ENCODE results near the gene KIDINS220.
A peak's percentile ranks its signal among the peaks of the same experiment; 100 is the strongest.

The KIDINS220 gene

DNA sequence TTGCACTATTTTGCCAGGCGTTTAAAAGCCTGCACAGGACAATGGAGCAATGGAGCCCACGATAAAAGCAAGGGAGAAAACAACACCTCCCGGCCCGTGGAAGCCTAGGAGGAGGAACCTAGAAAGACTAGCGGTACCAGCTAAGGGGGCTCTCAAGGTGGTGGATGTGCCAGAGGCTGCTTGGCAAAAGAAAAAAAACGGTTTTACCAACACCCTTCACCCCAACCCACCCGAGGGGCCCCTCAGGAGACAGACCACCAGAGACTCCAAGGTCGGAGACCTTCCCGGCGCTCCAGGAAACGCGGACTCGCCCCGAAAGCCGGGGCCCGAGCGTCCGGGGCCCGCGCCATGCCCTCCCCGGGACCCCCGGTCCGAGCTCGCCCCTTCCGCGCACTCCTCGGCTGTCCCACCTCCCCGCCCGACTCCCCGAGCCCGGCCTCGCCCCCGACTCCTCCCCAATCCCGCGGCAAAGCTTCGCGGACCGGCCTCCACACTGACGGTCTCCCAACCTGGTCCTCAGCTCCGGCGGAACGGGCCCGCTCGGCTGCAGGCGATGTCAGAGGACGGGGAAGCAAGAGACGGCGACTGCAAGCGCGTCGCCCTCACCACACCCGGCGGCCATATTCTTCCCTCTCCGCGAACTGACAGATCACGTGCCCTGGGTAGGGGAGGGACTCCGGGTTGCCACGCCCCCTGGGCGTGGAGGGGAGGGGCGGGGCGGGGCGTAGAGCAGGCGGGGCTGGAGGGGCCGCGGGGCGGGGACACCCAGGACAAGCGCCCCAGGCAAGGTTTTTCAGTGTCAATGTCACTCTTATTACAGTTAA is at the start of gene KIDINS220:
KIDINS220 (minus strand) TSS at position 643 of the 824 bp plus-strand sequence. CDS start 10,520 bp downstream, outside the sequence.
- DNase-seq (ENCODE audit: low read depth): peak; percentile 20

DNA sequence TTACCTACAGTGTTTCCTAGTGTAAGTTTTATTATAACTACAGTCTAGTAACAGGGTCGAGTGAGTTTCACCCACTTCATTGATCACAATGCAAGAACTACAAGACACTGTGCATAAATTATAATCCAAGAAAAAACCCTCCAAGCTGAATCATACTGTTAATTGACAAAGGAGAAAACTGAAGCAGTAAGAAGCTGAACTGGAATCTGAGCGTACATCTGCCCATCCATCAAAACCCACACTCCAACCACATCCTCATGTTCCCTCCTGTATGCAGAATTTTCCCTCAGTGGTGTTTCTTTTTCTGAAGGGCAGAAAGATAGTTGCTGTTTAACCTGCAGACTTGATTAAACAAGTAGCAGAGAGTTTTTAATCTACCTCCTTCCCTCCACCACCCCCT is 49.5 kb upstream of the KIDINS220 start:
- no peak for DNase-seq (ENCODE audit: low read depth)

DNA sequence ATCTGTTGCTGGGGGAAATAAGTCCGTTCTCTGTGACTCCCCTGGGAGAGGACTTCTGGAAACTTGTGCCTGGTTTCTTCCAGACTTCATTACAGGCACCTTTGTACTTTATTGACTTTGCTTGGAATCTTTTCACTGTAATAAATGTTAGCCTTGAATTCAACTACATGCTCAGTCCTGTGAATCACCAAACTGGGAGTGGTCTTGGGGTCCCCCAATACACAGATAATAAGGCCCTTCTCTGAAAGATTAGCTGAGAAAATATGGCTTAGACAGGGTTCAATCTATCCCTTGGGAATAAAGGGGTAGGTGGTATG is 48.7 kb upstream of the KIDINS220 start:
- no peak for DNase-seq (ENCODE audit: low read depth)

DNA sequence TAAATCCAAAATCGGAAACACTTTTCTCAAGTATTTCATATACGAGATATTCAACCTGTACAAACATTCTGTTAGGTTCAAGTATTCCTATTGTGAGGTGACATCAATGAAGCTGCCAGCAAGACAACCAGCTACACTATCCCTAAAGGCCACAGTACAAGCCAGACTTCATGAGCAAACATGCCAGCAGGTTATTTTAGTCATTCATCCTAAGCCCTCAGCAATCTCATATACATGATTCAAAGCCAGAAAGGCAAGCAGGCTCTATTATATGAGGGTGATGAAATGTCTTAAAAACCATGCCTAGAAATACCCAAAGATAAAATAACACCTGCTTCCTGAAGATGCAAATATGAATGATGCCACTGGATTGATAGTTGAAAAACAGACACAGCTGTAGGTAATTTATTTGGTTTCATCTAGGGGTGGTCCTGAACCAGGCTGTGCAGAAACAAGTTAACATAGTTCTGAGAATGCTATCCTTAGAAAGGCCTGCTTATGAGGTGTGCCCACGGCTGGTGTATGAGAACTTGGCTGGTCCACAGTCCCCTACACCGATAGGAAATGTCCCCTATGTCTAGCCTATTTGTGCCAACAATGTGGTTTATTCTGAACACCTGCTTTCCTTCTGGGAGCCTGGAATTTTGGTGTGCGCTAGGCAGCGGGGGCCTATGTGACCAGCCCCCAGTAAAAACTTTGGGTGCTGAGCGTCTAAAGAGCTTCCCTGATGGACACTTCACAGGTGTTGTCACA is 48.2 kb upstream of the KIDINS220 start:
- DNase-seq (ENCODE audit: low read depth): no peak

DNA sequence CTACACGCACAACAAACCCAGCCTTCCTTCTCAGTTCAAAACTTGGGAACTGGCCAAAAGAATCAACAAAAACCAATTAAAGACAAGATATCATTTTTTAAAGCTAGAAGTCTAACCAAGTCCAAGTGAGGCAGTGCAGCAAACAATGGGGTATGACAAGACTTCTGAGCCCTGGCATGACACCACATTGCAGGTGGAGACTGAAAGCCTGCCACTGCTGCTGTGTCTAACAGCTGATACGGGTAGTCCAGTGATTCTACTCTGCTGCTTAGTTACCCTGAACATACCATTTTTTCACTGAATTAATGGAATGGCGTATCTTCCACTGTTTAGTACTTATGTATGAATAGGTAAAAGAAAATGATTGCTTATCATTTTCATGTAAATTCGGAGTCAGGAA is 47.4 kb upstream of the KIDINS220 start:
- DNase-seq (ENCODE audit: low read depth): no peak

DNA sequence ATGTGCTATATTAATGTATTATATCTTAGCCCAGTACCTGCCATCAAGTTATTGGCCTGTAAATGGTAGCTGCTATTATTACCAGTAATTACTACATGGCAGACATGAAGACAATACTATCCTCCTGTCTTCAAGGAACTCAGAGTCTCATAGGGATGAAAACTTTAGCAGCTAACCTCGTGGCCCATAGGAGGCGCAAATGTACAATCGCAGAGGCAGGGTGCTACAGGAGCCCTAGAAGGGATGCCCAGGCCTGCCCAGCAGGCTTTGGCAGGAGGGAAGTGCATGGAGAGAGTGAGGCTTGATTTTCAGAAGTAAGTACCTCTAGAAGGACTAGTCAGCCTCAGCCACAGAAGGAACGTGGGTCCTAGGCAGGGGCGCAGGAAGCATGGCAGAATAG is 44.7 kb upstream of the KIDINS220 start:
- DNase-seq (ENCODE audit: low read depth): no peak

DNA sequence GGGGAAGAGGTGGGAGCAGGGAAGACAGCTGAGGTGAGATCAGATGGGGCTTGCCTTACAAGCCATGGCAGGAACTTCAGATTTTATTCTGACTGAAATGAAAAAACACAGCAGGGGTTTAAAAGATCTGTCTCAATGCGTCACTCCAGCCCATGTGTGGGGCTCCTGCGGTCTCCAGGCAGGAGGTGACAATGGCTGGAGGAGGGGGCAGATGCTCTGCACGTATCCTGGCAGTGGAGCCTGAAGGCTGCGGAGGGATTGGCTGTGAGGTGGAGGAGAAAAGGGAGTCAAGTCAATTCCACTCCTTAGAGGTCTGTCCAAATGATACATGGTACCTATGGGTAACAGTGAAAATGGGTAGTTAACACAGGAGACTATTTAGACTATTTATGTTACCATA is 40.5 kb upstream of the KIDINS220 start:
- DNase-seq (ENCODE audit: low read depth): no peak

DNA sequence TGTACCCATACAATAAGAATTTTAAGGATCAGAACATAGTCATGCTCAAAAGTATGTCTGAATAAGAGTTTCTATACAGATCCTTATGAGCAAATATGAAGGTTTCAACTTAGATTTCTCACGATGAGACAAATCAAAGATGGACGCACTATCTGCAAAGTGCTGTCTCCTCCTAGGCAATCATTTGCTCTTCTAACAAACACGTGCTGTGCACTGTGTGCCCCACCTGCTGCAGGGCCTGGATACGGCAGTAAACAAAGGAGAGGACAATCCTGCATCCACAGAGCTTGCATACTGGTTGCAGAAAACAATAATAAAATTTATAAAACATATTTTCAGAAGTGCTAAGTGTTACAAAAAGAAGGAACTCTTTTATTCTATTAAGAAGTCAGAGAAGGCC is 39.9 kb upstream of the KIDINS220 start:
- DNase-seq (ENCODE audit: low read depth): no peak

DNA sequence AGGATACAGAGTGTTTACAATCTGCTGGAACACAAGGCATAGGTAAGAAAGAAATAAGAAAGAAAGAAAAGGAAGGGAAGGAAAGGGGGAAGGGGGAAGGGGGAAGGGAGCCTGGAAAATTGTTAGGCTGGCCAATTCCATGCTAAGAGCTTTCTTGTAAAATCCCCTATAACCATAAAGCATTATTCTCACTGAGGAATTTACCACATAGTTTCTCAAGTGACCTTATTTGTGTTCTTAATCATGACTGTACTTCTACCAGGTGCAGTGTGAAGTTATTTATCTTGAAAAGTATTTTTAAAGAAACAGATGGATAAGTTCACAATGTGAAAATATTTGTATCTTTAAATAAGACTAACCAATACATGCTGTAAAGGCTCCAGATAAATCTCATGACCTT is 39.2 kb upstream of the KIDINS220 start:
- DNase-seq (ENCODE audit: low read depth): no peak

DNA sequence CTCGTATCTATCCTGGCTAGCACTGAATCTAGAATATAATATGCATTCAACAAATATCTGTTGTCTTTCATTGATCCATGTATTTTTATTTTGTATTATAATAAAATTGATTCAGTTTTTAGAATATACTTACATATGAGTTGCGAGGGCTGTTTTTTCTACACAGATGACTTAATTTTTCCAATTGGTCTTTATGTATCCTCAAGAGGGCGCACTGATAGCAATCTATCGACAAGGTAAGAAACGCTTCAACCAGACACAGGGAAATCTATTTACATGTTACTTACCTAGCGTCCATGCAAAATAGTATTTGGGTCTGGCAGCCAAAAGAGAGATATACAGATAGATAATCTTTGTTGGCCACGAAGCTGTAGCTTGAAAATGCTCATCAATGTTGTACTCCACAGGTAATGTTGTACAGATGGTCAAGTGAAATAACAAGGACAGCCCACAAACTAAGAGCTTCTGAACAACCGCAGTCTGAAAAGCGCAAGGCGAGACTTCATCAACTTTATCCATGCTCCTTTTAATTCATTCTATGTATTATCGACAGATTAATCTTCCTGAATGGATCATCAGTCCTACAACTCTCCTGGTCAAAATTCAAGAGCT is 35.5 kb upstream of the KIDINS220 start:
- DNase-seq (ENCODE audit: low read depth): no peak

DNA sequence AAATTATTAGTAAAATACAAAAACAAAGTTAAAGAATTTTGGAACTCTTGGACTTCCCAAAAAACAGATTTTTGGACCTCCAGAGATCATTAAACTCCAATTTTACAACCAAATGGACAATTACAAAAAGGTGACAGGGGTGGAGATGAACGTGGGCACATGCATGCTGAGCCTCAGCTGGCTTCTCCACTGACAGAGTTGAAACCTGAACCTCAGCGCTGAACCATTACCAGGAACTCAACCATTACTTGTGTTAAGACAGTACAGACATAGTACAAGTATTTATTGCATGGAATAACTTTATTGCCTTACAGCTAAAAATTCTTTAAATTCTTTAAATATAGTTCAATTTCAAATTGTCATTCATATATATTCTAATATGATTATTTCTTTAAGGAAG is 33.0 kb upstream of the KIDINS220 start:
- no peak for DNase-seq (ENCODE audit: low read depth)

DNA sequence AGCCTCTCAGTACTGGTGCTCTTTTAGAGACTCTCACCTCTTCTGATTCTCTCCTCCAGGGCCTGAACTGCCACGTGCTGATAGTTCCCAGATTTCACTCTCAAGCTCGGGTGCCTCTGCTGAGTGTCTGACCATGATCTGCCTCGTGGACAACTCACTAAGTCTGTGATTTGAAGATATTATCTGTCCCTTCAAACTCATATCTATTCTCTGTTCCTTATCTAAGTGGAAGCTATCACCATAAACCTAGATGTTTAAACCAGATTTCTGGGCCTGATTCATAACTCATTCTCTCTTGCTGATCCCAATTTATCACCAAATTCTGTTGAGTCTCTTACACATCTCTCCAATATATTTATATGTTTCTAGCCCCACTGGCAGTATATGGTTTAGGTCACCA is 29.9 kb upstream of the KIDINS220 start:
- DNase-seq (ENCODE audit: low read depth): no peak

DNA sequence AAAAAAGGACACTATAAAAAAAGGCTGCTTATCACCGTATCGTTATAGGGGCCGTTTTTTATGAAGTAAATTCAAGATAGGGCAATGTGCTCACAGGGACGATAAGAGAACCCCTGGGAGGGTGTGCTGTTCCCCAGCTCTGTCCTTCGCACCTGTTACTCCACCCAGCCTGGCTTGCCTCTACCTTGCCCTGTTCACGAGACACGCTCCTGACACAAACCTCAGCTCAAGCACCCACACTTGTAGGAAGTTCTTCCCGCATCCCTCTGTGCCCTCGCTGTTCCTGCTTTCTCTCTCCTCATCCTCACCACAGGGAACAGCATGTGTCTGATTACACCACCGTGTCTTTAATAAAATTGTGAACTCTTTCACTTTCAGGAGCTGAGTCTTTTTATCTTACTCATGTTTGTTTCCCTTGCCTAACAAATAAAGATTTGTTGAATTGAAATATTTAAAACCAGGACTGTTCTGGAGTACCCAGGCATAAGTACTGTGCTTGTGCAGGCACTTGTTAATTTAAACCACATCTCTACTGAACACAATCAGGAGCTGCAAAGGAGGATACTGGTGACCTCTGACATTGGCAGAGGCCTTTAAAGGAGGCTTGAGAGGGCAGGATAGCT is 26.0 kb upstream of the KIDINS220 start:
- no peak for DNase-seq (ENCODE audit: low read depth)

DNA sequence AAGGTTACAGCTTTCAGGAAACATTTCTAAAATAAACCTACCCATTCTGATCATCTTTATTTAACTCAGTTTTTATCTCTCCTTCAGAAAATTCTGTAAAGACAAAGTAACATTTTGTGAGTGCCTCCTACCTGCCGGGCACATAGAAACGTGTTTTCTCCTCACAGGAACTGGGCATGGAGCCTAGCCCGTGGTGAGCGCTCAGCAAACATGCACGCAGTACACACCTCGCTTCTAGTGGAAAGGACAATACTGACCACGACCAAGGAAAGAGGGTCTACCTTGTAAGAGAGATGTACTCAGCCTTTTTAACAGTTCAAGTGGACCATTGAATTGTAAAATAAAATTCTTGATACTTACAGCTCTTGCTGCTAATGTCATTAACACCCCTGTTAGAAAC is 24.8 kb upstream of the KIDINS220 start:
- no peak for DNase-seq (ENCODE audit: low read depth)

DNA sequence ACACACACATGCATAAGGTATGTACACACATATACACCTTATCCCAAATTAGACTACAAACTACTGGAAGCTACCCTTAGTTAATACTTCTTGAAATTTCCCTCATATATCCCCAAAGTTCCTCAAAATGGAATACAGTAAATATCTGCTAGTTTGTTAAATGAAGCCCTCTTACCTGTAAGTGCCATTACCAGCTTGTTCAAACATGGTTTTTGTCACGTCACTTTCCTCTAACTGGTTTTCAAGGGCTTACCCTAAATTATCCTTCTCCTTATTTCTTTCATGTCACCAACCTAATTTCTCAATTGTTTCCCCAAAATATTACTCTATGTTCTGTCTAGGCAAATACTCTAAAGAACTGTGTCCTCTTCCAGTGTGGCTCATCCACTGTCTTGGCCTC is 24.4 kb upstream of the KIDINS220 start:
- no peak for DNase-seq (ENCODE audit: low read depth)

DNA sequence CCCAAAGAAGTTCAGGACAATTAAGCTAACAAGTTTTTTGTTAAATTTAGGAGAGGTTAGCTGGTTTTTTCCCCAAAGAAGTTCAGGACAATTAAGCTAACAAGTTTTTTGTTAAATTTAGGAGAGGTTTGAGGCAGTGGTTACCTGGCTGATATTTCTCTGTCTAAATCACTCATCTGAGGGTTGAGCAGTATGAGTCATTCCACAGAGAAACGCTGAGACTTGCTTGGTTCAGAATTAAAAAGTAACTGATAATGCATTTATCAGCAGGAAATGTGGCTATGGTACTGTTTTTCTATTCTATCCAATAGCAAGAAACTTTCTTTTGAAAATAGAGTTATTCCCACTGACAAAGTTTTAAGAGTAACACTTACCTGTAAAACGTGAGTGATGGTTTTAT is 22.8 kb upstream of the KIDINS220 start:
- DNase-seq (ENCODE audit: low read depth): no peak

DNA sequence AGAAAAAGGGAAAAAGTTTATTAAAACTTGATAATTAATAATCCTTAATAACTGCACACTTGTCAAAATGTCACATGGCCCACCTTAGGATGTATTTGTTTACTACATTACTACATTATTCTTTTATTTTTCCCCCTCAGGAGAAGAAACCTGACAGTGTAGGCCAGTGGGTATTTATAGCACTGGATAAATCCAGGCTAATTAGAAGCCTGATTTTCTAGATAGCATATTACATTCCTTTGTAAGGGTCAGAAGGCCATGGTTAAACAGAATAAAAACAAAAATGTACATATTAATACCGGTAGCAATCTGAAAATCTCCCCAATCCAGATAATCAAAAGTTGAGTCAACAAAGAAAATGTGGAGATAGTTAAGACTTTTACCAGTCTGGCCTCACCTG is 21.5 kb upstream of the KIDINS220 start:
- DNase-seq (ENCODE audit: low read depth): no peak

DNA sequence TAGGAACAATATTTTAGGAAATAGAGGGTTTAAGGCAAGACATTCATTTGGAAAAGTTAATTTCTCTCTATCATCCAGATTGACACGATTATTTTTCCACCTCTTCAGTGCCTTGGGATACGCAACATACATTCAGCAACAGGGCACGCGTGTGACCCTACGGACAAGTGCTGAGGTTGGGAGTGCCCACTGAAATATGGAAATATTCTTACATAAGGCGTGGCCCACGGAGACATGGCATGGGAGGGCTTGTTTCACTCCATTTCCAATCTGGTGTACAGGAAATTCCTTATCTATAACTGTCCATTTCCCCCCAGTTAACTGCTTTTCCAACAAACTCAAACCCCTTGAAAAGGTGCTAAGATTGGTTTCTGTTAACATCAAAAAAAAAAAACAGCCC is 20.9 kb upstream of the KIDINS220 start:
- DNase-seq (ENCODE audit: low read depth): no peak

DNA sequence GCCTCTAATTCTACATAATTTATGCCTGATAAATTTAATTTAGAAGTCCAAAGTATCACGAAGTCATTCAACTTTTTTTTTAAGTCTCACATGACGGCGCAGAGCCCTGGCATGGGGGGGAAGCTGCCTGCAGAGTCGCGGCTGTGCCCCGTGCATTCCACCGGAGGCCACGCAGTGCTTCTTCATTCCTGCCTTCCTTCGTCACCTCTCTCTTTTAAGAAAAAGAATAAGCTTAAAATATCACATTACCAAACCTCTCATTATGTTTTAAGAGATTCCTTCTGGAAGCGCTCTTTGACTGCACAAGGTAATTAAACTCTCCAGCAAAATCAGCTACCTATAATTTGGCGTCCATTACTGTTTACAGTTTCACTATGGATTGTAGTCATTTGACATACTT is 20.3 kb upstream of the KIDINS220 start:
- DNase-seq (ENCODE audit: low read depth): no peak

DNA sequence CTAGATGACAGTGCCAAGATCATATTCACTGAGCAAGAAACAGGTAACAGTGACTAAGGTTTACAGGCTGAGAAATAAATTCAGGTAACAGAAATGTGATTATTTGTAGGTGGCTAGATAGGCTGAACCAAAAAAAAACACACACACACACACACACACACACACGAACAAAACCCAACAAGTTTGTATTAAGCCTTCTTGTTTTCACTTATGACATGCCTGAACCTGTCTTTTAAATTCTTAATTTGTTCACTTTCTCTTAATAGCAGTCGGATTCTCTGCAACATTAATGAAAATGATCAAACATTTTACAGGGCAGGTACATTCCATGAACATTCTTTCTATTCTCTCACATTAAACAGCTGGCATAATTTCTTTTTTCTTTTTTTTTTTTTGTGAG is 18.8 kb upstream of the KIDINS220 start:
- no peak for DNase-seq (ENCODE audit: low read depth)

DNA sequence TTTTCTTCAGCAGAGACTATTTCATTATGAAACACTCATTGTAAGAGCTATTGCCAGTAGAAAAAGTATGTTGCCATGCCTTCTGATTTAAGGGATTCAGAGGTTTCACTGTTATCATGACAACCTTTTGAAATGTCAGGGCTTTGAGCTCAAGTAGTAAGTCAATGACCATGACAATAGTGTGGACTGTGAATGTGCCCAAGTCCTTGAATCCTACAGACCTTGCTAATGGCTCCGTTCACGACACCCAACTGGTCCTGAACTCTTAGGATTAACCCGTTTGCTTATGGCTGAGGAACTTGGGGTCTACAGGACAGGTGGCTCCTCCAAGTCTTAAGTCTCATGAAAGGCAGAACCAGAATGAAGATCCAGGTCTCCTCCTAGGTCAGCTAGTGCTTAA is 17.6 kb upstream of the KIDINS220 start:
- DNase-seq (ENCODE audit: low read depth): no peak

DNA sequence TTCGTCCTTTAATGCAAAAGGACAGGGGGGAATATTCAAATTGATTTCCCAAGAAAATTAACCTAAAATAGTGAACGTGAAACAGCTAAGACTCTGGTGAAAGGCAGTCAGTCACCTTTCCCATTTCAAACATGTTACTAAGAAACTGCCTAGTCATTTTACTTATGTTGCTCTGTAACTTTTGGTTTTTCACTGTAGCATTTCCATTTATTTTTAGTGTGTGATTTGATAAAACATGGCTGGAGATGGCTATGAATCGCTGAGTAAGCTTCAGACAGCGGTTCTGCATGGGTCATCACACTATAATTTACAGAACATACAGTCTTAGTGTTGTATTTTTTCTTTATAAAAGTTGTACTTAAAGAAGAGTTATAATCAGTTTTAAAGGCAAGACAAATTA is 16.0 kb upstream of the KIDINS220 start:
- DNase-seq (ENCODE audit: low read depth): no peak
